ENCODE results near the gene ATP2B3. TPM values are rescaled to one million over a fixed set of nuclear protein-coding genes. Genes with fewer than 3 reads are reported as not detected.
A peak's percentile ranks its signal among the peaks of the same experiment; 100 is the strongest.

ATP2B3 gene
- total RNA-seq, 1 donor from 2014 or later, result 0.37 TPM

DNA sequence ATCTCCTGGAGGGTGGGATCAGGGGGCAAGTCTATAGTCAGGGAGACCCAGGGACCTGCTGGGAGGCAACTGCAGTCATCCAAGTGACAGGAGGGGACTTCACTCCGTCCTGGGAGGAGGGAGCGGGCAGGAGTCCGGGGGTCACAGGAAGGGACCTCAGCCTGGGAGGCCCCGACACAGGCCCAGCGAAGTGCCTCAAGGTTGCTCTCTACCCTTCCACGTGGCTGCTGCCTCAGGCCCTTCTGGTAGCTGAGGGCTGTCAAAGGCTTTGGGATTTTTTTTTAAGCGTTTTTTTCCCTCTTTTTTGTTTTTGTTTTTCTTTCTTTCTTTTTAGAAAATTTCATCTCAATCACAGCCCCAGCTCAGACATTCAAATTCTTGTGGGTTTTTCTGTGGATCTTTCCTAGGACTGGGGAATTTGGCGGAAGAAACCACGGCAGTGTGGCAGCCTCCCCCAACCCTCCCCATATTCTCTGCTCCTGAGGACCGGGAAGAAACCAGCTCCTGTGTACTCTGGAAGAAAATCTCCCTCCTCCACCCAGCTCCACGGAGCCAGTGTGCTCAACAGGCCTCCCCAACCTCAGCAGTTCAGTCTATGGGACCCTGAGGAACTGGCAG is 45.7 kb upstream of the ATP2B3 start:
- no peak overlapping the region for H3K4me3 Mint-ChIP-seq (ENCODE audit: unreplicated experiment)
- H3K27me3 Mint-ChIP-seq (ENCODE audit: low read depth), result no peaks in the 10 kb centered on the region
- no peak for TF ChIP-seq CTCF (IDR thresholded peaks at IDR 0.05)
- no peaks in the 10 kb centered on the region for H3K9me3 Mint-ChIP-seq (ENCODE audit: low read depth)
- DNase-seq (ENCODE audit: low spot score), result no peak
- peaks cover 55% of the 10 kb centered on the region for H3K4me1 Mint-ChIP-seq (ENCODE audit: low read depth)
- H3K27ac Mint-ChIP-seq (ENCODE audit: unreplicated experiment), result peak overlapping the region; percentile 89
- no peaks in the 10 kb centered on the region for H3K36me3 Mint-ChIP-seq (ENCODE audit: low read depth)

GRCh38 chrX:153473126-153473525 is 44.3 kb upstream of the ATP2B3 start:
- no peaks in the 10 kb centered on the region for H3K27me3 Mint-ChIP-seq (ENCODE audit: low read depth)
- peaks cover 66% of the 10 kb centered on the region for H3K4me1 Mint-ChIP-seq (ENCODE audit: low read depth)
- no peak for DNase-seq (ENCODE audit: low spot score)
- peak overlapping the region; percentile 78 for H3K27ac Mint-ChIP-seq (ENCODE audit: unreplicated experiment)
- TF ChIP-seq CTCF (IDR thresholded peaks at IDR 0.05), result no peak
- H3K4me3 Mint-ChIP-seq (ENCODE audit: unreplicated experiment), result no peak overlapping the region
- no peaks in the 10 kb centered on the region for H3K36me3 Mint-ChIP-seq (ENCODE audit: low read depth)
- peaks cover 4% of the 10 kb centered on the region for H3K9me3 Mint-ChIP-seq (ENCODE audit: low read depth)

DNA sequence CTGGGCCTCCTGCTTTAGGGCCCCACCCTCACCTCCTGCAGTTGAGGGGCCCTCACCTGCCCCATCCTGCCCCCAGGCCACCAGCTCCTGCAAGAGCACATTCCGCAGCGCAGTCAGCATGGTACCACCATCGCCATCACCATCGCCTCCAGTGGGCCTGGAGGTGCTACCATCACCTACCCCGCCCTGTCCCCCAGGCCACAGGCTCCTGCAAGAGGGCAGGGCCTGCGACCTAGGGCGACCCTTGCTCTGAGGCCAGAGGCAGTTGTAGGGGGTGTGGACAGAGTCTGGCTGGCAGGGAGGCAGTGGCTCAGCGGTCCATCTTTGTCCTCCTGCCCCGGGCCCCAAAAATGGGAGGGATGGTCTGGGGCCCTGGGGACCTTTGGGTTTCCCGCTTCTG is 43.2 kb upstream of the ATP2B3 start:
- no peak for TF ChIP-seq CTCF (IDR thresholded peaks at IDR 0.05)
- no peak for DNase-seq (ENCODE audit: low spot score)
- Mint-ChIP-seq H3K27me3 (ENCODE audit: low read depth) (no peaks in the 10 kb centered on the region), H3K27ac (ENCODE audit: unreplicated experiment) (no peak overlapping the region), H3K36me3 (ENCODE audit: low read depth) (no peaks in the 10 kb centered on the region), H3K4me1 (ENCODE audit: low read depth) (peaks cover 65% of the 10 kb centered on the region), H3K4me3 (ENCODE audit: unreplicated experiment) (no peak overlapping the region), H3K9me3 (ENCODE audit: low read depth) (peaks cover 4% of the 10 kb centered on the region)

DNA sequence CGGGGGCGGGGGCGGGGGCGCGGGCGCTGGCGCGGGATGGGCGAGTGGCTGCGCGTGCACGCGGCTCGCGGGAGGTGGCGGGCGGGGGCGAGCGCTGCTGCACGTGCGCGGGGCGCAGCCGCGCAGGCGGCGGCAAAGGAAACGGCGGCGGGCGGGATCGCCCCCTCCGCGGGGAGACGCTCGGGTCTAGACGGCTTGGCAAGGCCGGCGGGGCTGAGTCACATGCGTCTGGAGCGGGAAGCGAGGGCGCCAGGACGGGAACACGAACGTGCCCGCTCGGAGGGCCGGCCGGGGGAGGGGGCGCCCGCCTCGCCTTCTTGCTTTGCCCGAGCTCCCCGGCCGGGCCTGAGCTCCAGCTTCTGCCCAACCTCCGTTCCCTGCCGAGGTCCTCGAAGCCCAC is 42.7 kb upstream of the ATP2B3 start:
- DNase-seq (ENCODE audit: low spot score), result no peak
- no peak for TF ChIP-seq CTCF (IDR thresholded peaks at IDR 0.05)
- H3K36me3 Mint-ChIP-seq (ENCODE audit: low read depth), result no peaks in the 10 kb centered on the region
- no peaks in the 10 kb centered on the region for H3K27me3 Mint-ChIP-seq (ENCODE audit: low read depth)
- no peak overlapping the region for H3K4me3 Mint-ChIP-seq (ENCODE audit: unreplicated experiment)
- H3K9me3 Mint-ChIP-seq (ENCODE audit: low read depth), result peaks cover 4% of the 10 kb centered on the region
- peaks cover 62% of the 10 kb centered on the region for H3K4me1 Mint-ChIP-seq (ENCODE audit: low read depth)
- peak overlapping the region; percentile 82 for H3K27ac Mint-ChIP-seq (ENCODE audit: unreplicated experiment)

DNA sequence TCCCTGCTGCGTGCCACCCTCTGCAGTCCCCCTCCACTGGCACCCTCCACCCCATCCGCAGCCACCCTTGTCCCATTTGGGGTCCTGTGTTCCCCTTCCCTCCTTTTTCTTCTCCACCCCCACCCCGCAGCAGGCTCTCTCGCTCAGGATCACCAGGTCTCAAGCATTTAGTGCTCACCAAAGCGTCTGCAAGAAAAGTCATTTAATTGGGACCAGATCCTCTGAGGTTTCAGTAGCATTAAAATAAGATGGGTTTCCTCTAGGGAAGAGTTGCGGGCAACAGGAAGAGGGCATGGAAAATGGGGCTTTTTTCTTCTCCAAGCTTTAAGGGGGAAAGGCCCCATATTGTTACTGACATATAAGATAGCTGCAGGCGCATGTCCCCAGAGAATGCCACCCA is 42.2 kb upstream of the ATP2B3 start:
- Mint-ChIP-seq H3K36me3 (ENCODE audit: low read depth) (no peaks in the 10 kb centered on the region), H3K4me3 (ENCODE audit: unreplicated experiment) (no peak overlapping the region), H3K27ac (ENCODE audit: unreplicated experiment) (peak overlapping the region; percentile 82), H3K27me3 (ENCODE audit: low read depth) (no peaks in the 10 kb centered on the region), H3K4me1 (ENCODE audit: low read depth) (peaks cover 62% of the 10 kb centered on the region), H3K9me3 (ENCODE audit: low read depth) (peaks cover 4% of the 10 kb centered on the region)
- TF ChIP-seq CTCF (IDR thresholded peaks at IDR 0.05), result no peak
- DNase-seq (ENCODE audit: low spot score), result no peak
